Lower leg skin (tissue), 3 donors: ENCODE data around the gene RGMB.

Experiments
- POLR2A ChIP-seq, 2 donors: fragments of 450-650 bp; IDR thresholded peaks; one replicate each; pipeline ENCODE4 v1.6.1; 2016 to 2017; ENCODE audit warnings: antibody characterized with exemption in 2 of 2, mild to moderate bottlenecking in 1 of 2, moderate library complexity in 1 of 2
- TF ChIP-seq, protein P1 (sequence below), 3 donors: fragments of 450-650 bp; IDR thresholded peaks; one replicate each; pipeline ENCODE4 v1.5.1; 2016; ENCODE audit warnings: antibody characterized with exemption in 3 of 3, mild to moderate bottlenecking in 3 of 3, moderate library complexity in 2 of 3

DNA sequence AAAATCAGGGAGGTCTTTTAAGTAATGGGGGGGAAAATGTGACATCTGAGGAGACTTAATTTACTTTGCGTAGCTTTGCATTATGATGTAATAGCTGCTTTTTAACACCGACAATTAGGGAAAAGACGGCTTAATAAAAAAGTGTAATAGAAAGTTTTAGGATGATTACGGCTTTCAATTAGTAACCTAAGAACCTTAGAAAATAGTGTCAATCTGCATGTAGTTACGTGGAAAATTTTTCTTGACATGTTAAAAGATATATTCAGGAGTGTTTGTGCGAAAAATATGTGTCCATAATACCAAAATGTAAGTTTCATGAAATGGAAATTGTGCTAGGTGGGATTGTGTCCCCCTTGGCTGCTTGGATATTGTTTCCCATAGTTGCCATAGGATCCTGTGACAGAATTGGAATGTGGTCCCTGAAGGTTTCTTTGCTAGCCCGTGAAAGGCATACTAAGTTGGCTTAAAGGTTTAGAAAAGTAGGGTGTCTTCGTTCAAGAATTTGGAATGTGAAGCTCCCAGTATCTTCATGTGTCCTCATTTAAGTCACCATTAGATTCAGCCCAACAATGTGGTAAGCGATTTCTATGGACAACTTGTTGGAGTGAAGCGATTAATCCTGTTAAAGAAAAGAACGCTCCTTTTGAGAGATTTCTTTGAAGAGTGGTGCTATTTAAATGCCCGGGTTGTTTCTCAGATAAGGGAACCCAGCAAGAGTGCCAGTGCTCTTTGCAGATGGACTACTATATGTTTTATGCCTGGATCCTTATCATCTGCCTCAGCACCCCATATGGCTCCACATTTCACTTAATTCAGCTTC is 2.0 kb downstream of the RGMB start:
- TF ChIP-seq, protein P1, sequence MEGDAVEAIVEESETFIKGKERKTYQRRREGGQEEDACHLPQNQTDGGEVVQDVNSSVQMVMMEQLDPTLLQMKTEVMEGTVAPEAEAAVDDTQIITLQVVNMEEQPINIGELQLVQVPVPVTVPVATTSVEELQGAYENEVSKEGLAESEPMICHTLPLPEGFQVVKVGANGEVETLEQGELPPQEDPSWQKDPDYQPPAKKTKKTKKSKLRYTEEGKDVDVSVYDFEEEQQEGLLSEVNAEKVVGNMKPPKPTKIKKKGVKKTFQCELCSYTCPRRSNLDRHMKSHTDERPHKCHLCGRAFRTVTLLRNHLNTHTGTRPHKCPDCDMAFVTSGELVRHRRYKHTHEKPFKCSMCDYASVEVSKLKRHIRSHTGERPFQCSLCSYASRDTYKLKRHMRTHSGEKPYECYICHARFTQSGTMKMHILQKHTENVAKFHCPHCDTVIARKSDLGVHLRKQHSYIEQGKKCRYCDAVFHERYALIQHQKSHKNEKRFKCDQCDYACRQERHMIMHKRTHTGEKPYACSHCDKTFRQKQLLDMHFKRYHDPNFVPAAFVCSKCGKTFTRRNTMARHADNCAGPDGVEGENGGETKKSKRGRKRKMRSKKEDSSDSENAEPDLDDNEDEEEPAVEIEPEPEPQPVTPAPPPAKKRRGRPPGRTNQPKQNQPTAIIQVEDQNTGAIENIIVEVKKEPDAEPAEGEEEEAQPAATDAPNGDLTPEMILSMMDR (IDR thresholded peaks at IDR 0.05), result no peak
- TF ChIP-seq POLR2A (IDR thresholded peaks at IDR 0.05), result no peak
